Prostate gland (tissue), 2 donors: Measurements from ENCODE around the gene XKR3.

ENCODE experiments used
- POLR2A ChIP-seq: fragments of 450-650 bp; IDR thresholded peaks from one replicate; pipeline ENCODE4 v1.6.1; 2016; ENCODE audit warnings: antibody characterized with exemption, mild to moderate bottlenecking
- POLR2AphosphoS5 ChIP-seq: sonication (generic); formaldehyde crosslinking; IDR thresholded peaks from one replicate; pipeline ENCODE4 v1.6.1; 2017; ENCODE audit warnings: antibody characterized with exemption
- TF ChIP-seq, protein P1 (sequence below), 4 experiments: fragments of 200-600 bp in 2 of 4; fragments of 450-650 bp in 2 of 4; sonication (generic) in 2 of 4; IDR thresholded peaks; 1 replicate in 3 of 4; 2 replicates in 1 of 4; pipeline ENCODE4 v1.5.1; 2016 to 2019; ENCODE audit warnings: antibody characterized with exemption in 4 of 4, mild to moderate bottlenecking in 2 of 4, moderate library complexity in 2 of 4

DNA sequence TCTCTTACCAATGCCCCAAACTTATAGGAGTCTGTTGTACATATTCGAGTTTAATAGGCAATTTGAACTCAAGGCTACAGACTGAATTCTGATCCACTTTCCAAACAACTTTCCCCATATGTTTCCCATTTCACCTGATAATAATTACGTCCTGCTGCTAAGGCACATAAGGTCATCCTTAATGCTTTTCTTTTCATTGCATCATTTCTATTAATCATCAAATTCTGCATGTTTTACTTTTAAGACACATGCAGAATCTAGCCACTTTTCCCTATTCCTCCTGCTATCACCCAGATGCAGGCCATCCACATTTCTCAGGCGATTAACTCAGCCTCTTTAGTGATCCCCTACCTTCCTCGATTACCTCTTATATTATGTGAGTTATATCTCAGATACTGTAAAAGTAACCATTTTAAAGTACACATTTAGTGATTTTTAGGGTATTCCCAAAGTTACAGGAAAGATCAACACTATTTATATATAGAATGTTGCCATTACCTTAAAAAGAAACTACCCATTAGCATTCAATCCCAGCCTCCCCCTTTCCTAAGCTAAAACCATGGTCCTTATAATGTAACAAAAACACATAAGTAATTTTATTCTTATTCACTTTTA is 14.9 kb downstream of the XKR3 start:
- TF ChIP-seq POLR2A (no peak), POLR2AphosphoS5 (no peak)
- TF ChIP-seq, protein P1, sequence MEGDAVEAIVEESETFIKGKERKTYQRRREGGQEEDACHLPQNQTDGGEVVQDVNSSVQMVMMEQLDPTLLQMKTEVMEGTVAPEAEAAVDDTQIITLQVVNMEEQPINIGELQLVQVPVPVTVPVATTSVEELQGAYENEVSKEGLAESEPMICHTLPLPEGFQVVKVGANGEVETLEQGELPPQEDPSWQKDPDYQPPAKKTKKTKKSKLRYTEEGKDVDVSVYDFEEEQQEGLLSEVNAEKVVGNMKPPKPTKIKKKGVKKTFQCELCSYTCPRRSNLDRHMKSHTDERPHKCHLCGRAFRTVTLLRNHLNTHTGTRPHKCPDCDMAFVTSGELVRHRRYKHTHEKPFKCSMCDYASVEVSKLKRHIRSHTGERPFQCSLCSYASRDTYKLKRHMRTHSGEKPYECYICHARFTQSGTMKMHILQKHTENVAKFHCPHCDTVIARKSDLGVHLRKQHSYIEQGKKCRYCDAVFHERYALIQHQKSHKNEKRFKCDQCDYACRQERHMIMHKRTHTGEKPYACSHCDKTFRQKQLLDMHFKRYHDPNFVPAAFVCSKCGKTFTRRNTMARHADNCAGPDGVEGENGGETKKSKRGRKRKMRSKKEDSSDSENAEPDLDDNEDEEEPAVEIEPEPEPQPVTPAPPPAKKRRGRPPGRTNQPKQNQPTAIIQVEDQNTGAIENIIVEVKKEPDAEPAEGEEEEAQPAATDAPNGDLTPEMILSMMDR (IDR thresholded peaks at IDR 0.05), result no peak
